Right ventricle myocardium inferior (tissue), 1 donor: ENCODE results near the gene ACTR8. TPM values are rescaled to one million over a fixed set of nuclear protein-coding genes. Genes with fewer than 3 reads are reported as not detected.
A peak's percentile ranks its signal among the peaks of the same experiment; 100 is the strongest.

Experiments
- ATAC-seq: fragments of 200-7000 bp; cut with Tn5 transposase; one replicate; pipeline ENCODE4 v1.9.1; 2020; ENCODE audit warnings: mild to moderate bottlenecking, moderate library complexity
- DNase-seq: peaks from one replicate; pipeline ENCODE4 v3.0.0; 2021; ENCODE audit errors: missing footprints
- intact Hi-C: fragments of 100-400 bp; cut with DNase I; formaldehyde crosslinking; loops from one replicate; pipeline ENCODE4 v1.11.0; 2022
- total RNA-seq: library from RNA; stranded (reverse); fragmentation: NEBNext Ultra II Directional; extraction: Animal tissue kit (Norgen Biotek cat#: 25700); gene quantifications from one replicate; pipeline ENCODE4 v1.2.1, GENCODE V29; 2021
- donor health status: DM: no; HTN: yes; CAD: no; lungs with severe emphysema.

ACTR8 gene
- total RNA-seq, 1 donor from 2014 or later = 33.7 TPM

GRCh38 chr3:53822331-53822741 lies 59.6 kb downstream of the ACTR8 start:
- DNase-seq (no peak), ATAC-seq (no peak)
- intact Hi-C loops = no loop called here

GRCh38 chr3:53821631-53822121 lies 60.3 kb downstream of the ACTR8 start:
- DNase-seq = no peak
- ATAC-seq = peak; percentile 70
- intact Hi-C loops = no loop called here

- DNase-seq (no peak), ATAC-seq (no peak)
- intact Hi-C loops = no loop called here
These were observed 61.0 kb downstream of the ACTR8 start for GRCh38 chr3:53820756-53821580.

GRCh38 chr3:53820084-53820483 lies 61.9 kb downstream of the ACTR8 start:
- no peak for ATAC-seq
- DNase-seq = no peak
- intact Hi-C loops = no loop called here

GRCh38 chr3:53819163-53819868 lies 62.6 kb downstream of the ACTR8 start:
- no peak for DNase-seq
- ATAC-seq = no peak
- intact Hi-C loops = no loop called here

- DNase-seq (no peak), ATAC-seq (no peak)
- intact Hi-C loops = no loop called here
These were observed 63.5 kb downstream of the ACTR8 start for GRCh38 chr3:53818221-53819162.

GRCh38 chr3:53817809-53818208 lies 64.1 kb downstream of the ACTR8 start:
- ATAC-seq (no peak), DNase-seq (no peak)
- intact Hi-C loops = no loop called here

- DNase-seq (no peak), ATAC-seq (no peak)
- intact Hi-C loops = no loop called here
These were observed 64.7 kb downstream of the ACTR8 start for GRCh38 chr3:53817211-53817610.

Other genes starting within 250 kb of the ACTR8 start
- 11.0 TPM for gene CHDH, start 35.7 kb downstream of the ACTR8 start, total RNA-seq
- gene IL17RB, start 35.6 kb downstream of the ACTR8 start, total RNA-seq = 3.2 TPM
- 112 TPM for gene SELENOK, start 9.7 kb upstream of the ACTR8 start, total RNA-seq
- gene CACNA2D3, start 240.4 kb upstream of the ACTR8 start, total RNA-seq = 33.7 TPM